GM23338 (cell line): ENCODE results near the gene INPP4A. TPM values are rescaled to one million over a fixed set of nuclear protein-coding genes. Genes with fewer than 3 reads are reported as not detected.

Source experiments
- ATAC-seq: fragments of 200-7000 bp; cut with Tn5 transposase; 3 replicates; pipeline ENCODE4 v1.9.1; 2020
- DNase-seq: peaks from one replicate; pipeline ENCODE4 v3.0.0-alpha.2; 2015; ENCODE audit warnings: low spot score
- H2AFZ ChIP-seq: fragments of 200-600 bp; sonication (generic); 2 replicates; pipeline ENCODE4 v1.8.0; 2016; ENCODE audit warnings: antibody characterized with exemption, mild to moderate bottlenecking, moderate library complexity
- H3F3A ChIP-seq: fragments of 200-600 bp; sonication (generic); replicated peaks from 2 replicates; pipeline ENCODE4 v1.8.0; 2017; ENCODE audit warnings: antibody characterized with exemption, mixed run types, low read depth
- H3K27ac ChIP-seq: fragments of 200-600 bp; sonication (generic); 2 replicates; pipeline ENCODE4 v1.6.1; 2016; ENCODE audit warnings: low read depth
- H3K27me3 ChIP-seq: fragments of 200-600 bp; sonication (generic); 2 replicates; pipeline ENCODE4 v1.8.0; 2016; ENCODE audit warnings: mild to moderate bottlenecking, mixed run types, moderate library complexity; ENCODE audit not compliant: insufficient read depth
- H3K36me3 ChIP-seq: fragments of 200-600 bp; sonication (generic); 2 replicates; pipeline ENCODE4 v1.8.0; 2016; ENCODE audit warnings: mild to moderate bottlenecking; ENCODE audit not compliant: insufficient read depth
- H3K4me1 ChIP-seq: fragments of 200-600 bp; sonication (generic); 2 replicates; pipeline ENCODE4 v1.8.0; 2016; ENCODE audit warnings: mild to moderate bottlenecking, moderate library complexity; ENCODE audit not compliant: insufficient read depth
- H3K4me2 ChIP-seq: fragments of 200-600 bp; sonication (generic); 2 replicates; pipeline ENCODE4 v1.7.1; 2017; ENCODE audit warnings: mixed run types
- H3K4me3 ChIP-seq: fragments of 200-600 bp; sonication (generic); 2 replicates; pipeline ENCODE4 v1.6.1; 2016; ENCODE audit warnings: mixed run types
- H3K79me2 ChIP-seq: fragments of 200-600 bp; sonication (generic); replicated peaks from 2 replicates; pipeline ENCODE4 v1.8.0; 2017; ENCODE audit warnings: mild to moderate bottlenecking; ENCODE audit not compliant: insufficient read depth
- H3K9me2 ChIP-seq: fragments of 200-600 bp; sonication (generic); 2 replicates; pipeline ENCODE4 v1.8.0; 2017; ENCODE audit not compliant: insufficient read depth
- H4K20me1 ChIP-seq: fragments of 200-600 bp; sonication (generic); replicated peaks from 2 replicates; pipeline ENCODE4 v1.8.0; 2017; ENCODE audit warnings: mild to moderate bottlenecking; ENCODE audit not compliant: insufficient read depth
- H3K27ac Mint-ChIP-seq: 2 replicates; pipeline ENCODE4 v1.8.0; 2020; ENCODE audit warnings: inconsistent platforms, mild to moderate bottlenecking, moderate library complexity, mixed read lengths
- H3K27me3 Mint-ChIP-seq: 3 replicates; pipeline ENCODE4 v1.8.0; 2022; ENCODE audit warnings: low read depth, mild to moderate bottlenecking, moderate library complexity, mixed read lengths, inconsistent platforms; ENCODE audit not compliant: insufficient read depth, poor library complexity
- H3K36me3 Mint-ChIP-seq: 3 replicates; pipeline ENCODE4 v1.8.0; 2021; ENCODE audit warnings: low read depth, mild to moderate bottlenecking, inconsistent platforms, moderate library complexity, mixed read lengths
- H3K4me1 Mint-ChIP-seq: 3 replicates; pipeline ENCODE4 v1.8.0; 2020; ENCODE audit warnings: mild to moderate bottlenecking, inconsistent platforms, mixed read lengths
- H3K4me3 Mint-ChIP-seq: 3 replicates; pipeline ENCODE4 v1.8.0; 2021; ENCODE audit warnings: moderate library complexity, mild to moderate bottlenecking, inconsistent platforms, mixed read lengths
- H3K9me3 Mint-ChIP-seq: 3 replicates; pipeline ENCODE4 v1.8.0; 2020; ENCODE audit warnings: moderate library complexity, mild to moderate bottlenecking, inconsistent platforms, mixed read lengths
- CREB1 ChIP-seq: fragments of 250-450 bp; sonication (Bioruptor Pico); IDR thresholded peaks from 2 replicates; pipeline ENCODE4 v1.5.0; 2020; ENCODE audit warnings: low read depth, mild to moderate bottlenecking, moderate library complexity
- CTCF ChIP-seq, 2 experiments: fragments of 200-600 bp in 1 of 2; sonication (generic) in 1 of 2; conservative IDR thresholded peaks; 2 replicates each; pipeline versions ENCODE4 v1.5.1 to v1.6.1; 2016 to 2017; ENCODE audit warnings: antibody characterized with exemption in 2 of 2, low read depth in 2 of 2, mild to moderate bottlenecking in 2 of 2, moderate library complexity in 1 of 2
- ETS1 ChIP-seq: IDR thresholded peaks from 2 replicates; pipeline ENCODE4 v1.6.1; 2016; ENCODE audit warnings: antibody characterized with exemption
- EZH2 ChIP-seq: fragments of 200-600 bp; sonication (generic); IDR thresholded peaks from one replicate; pipeline ENCODE4 v1.8.0; 2017; ENCODE audit warnings: antibody characterized with exemption, mild to moderate bottlenecking, low read depth; ENCODE audit not compliant: unreplicated experiment
- EZH2phosphoT487 ChIP-seq: fragments of 200-600 bp; sonication (generic); IDR thresholded peaks from one replicate; pipeline ENCODE4 v1.8.1; 2018; ENCODE audit warnings: antibody characterized with exemption; ENCODE audit not compliant: unreplicated experiment
- JUNB ChIP-seq: IDR thresholded peaks from one replicate; pipeline ENCODE4 v1.6.1; 2016; ENCODE audit warnings: antibody characterized with exemption; ENCODE audit not compliant: unreplicated experiment
- NANOG ChIP-seq: IDR thresholded peaks from 2 replicates; pipeline ENCODE4 v1.6.1; 2016; ENCODE audit warnings: antibody characterized with exemption, borderline replicate concordance
- POLR2AphosphoS5 ChIP-seq: IDR thresholded peaks from 2 replicates; pipeline ENCODE4 v1.6.1; 2016; ENCODE audit warnings: antibody characterized with exemption, low read depth
- REST ChIP-seq: IDR thresholded peaks from one replicate; pipeline ENCODE4 v1.6.1; 2018; ENCODE audit warnings: antibody characterized with exemption; ENCODE audit not compliant: unreplicated experiment
- STAT1 ChIP-seq: IDR thresholded peaks from one replicate; pipeline ENCODE4 v1.6.1; 2016; ENCODE audit warnings: antibody characterized with exemption; ENCODE audit not compliant: unreplicated experiment
- ZNF114 ChIP-seq: fragments of 250-450 bp; sonication (Bioruptor Pico); IDR thresholded peaks from 2 replicates; pipeline ENCODE4 v1.5.0; 2020; ENCODE audit warnings: mild to moderate bottlenecking, moderate library complexity
- ZNF331 ChIP-seq: fragments of 250-450 bp; sonication (Bioruptor Pico); IDR thresholded peaks from 2 replicates; pipeline ENCODE4 v1.5.0; 2020; ENCODE audit warnings: low read depth, mild to moderate bottlenecking, moderate library complexity
- ZNF462 ChIP-seq: fragments of 250-450 bp; sonication (Bioruptor Pico); IDR thresholded peaks from 2 replicates; pipeline ENCODE4 v1.5.0; 2020; ENCODE audit warnings: mild to moderate bottlenecking, moderate library complexity
- polyA plus RNA-seq: library from polyadenylated mRNA; unstranded; fragments of >200 nt; fragmentation: Nextera tagmentation; extraction: Ambion mirVana; gene quantifications from 2 replicates; pipeline ENCODE4 v1.2.1, GENCODE V29; 2016
- total RNA-seq: library from RNA; depleted of rRNA; stranded (reverse); fragments of >200 nt; shearing (Covaris generic); gene quantifications from 2 replicates; pipeline ENCODE4 v1.2.3, GENCODE V29; 2014

The INPP4A gene
- total and polyA plus RNA-seq, 2 experiments from 2014 or later, result 8.5 to 36.9 TPM

GRCh38 chr2:98442488-98442887 is 2.2 kb upstream of the INPP4A start:
- ATAC-seq, result no peak
- Mint-ChIP-seq H3K9me3 (peaks cover 10% of the 10 kb centered on the region), H3K4me1 (peaks cover 52% of the 10 kb centered on the region), H3K4me3 (peak overlapping the region; percentile 5; the same call in 1 of the 3 replicates), H3K27me3 (peaks cover 4% of the 10 kb centered on the region), H3K36me3 (peaks cover 7% of the 10 kb centered on the region; the same call in 1 of the 3 replicates), H3K27ac (peak overlapping the region; percentile 2; the same call in 1 of the 2 replicates)
- H2AFZ ChIP-seq, result no peak overlapping the region
- H3K36me3 ChIP-seq, result no peaks in the 10 kb centered on the region
- peaks cover 43% of the 10 kb centered on the region for H3K4me1 ChIP-seq
- no peaks in the 10 kb centered on the region for H3K9me2 ChIP-seq
- 0 out of 2 replicates have a peak overlapping the region, but pooled peaks have one; percentile 1 for H3K4me3 ChIP-seq
- TF ChIP-seq REST (no peak), CTCF (conservative IDR thresholded peaks at IDR 0.05; ENCODE audit: low read depth in 2 of 2) (no peak), STAT1 (no peak), ZNF114 (CRISPR knock-in tag) (no peak), ZNF331 (CRISPR knock-in tag) (no peak), EZH2phosphoT487 (no peak), JUNB (no peak), CREB1 (CRISPR knock-in tag) (no peak), NANOG (no peak), ZNF462 (CRISPR knock-in tag) (no peak), POLR2AphosphoS5 (no peak), ETS1 (no peak), EZH2 (no peak)
- H3K27ac ChIP-seq, result peak overlapping the region; percentile 68; the same call in 1 of the 2 replicates
- H3F3A ChIP-seq, result no peaks in the 10 kb centered on the region
- H4K20me1 ChIP-seq, result peaks cover 6% of the 10 kb centered on the region
- H3K4me2 ChIP-seq, result peak overlapping the region; percentile 37; the same call in 1 of the 2 replicates
- H3K27me3 ChIP-seq, result no peaks in the 10 kb centered on the region
- DNase-seq, result peak; percentile 42
- peaks cover 24% of the 10 kb centered on the region for H3K79me2 ChIP-seq
